Measurements from ENCODE around the gene CCDC88A. TPM values are rescaled to one million over a fixed set of nuclear protein-coding genes. Genes with fewer than 3 reads are reported as not detected.
A peak's percentile ranks its signal among the peaks of the same experiment; 100 is the strongest.

The CCDC88A gene
- total RNA-seq, 1 donor from 2014 or later: 77.1 TPM

- no peaks in the 10 kb centered on the region for H3K9me3 Mint-ChIP-seq (ENCODE audit: low read depth)
- H3K27me3 Mint-ChIP-seq: no peaks in the 10 kb centered on the region
- H3K4me3 Mint-ChIP-seq (ENCODE audit: low read depth): no peak overlapping the region
- no peak overlapping the region for H3K27ac Mint-ChIP-seq
- H3K4me1 Mint-ChIP-seq (ENCODE audit: low read depth): peaks cover 3% of the 10 kb centered on the region
- TF ChIP-seq CTCF (IDR thresholded peaks at IDR 0.05; ENCODE audit: unreplicated experiment): peak; percentile 22
- peaks cover 25% of the 10 kb centered on the region for H3K36me3 Mint-ChIP-seq (ENCODE audit: insufficient read depth)
- no peak for DNase-seq (ENCODE audit: low spot score, unreplicated experiment)
Observed at GRCh38 chr2:55311444-55311870, 108.2 kb downstream of the CCDC88A start.

GRCh38 chr2:55309446-55309845, 110.2 kb downstream of the CCDC88A start:
- peaks cover 19% of the 10 kb centered on the region for H3K36me3 Mint-ChIP-seq (ENCODE audit: insufficient read depth)
- H3K4me3 Mint-ChIP-seq (ENCODE audit: low read depth): no peak overlapping the region
- H3K9me3 Mint-ChIP-seq (ENCODE audit: low read depth): no peaks in the 10 kb centered on the region
- no peak for DNase-seq (ENCODE audit: low spot score, unreplicated experiment)
- H3K27ac Mint-ChIP-seq: no peak overlapping the region
- no peaks in the 10 kb centered on the region for H3K4me1 Mint-ChIP-seq (ENCODE audit: low read depth)
- no peaks in the 10 kb centered on the region for H3K27me3 Mint-ChIP-seq
- no peak for TF ChIP-seq CTCF (IDR thresholded peaks at IDR 0.05; ENCODE audit: unreplicated experiment)

- H3K4me1 Mint-ChIP-seq (ENCODE audit: low read depth): no peaks in the 10 kb centered on the region
- no peaks in the 10 kb centered on the region for H3K9me3 Mint-ChIP-seq (ENCODE audit: low read depth)
- DNase-seq (ENCODE audit: low spot score, unreplicated experiment): no peak
- H3K36me3 Mint-ChIP-seq (ENCODE audit: insufficient read depth): peaks cover 4% of the 10 kb centered on the region
- no peak overlapping the region for H3K4me3 Mint-ChIP-seq (ENCODE audit: low read depth)
- H3K27me3 Mint-ChIP-seq: no peaks in the 10 kb centered on the region
- H3K27ac Mint-ChIP-seq: no peak overlapping the region
- no peak for TF ChIP-seq CTCF (IDR thresholded peaks at IDR 0.05; ENCODE audit: unreplicated experiment)
Observed at GRCh38 chr2:55302241-55302640, 117.4 kb downstream of the CCDC88A start.

- Mint-ChIP-seq H3K4me1 (ENCODE audit: low read depth) (no peaks in the 10 kb centered on the region), H3K27me3 (no peaks in the 10 kb centered on the region), H3K36me3 (ENCODE audit: insufficient read depth) (peaks cover 4% of the 10 kb centered on the region), H3K9me3 (ENCODE audit: low read depth) (no peaks in the 10 kb centered on the region), H3K27ac (no peak overlapping the region), H3K4me3 (ENCODE audit: low read depth) (no peak overlapping the region)
- DNase-seq (ENCODE audit: low spot score, unreplicated experiment): no peak
- TF ChIP-seq CTCF (IDR thresholded peaks at IDR 0.05; ENCODE audit: unreplicated experiment): no peak
Observed at GRCh38 chr2:55301277-55301676, 118.4 kb downstream of the CCDC88A start.

- TF ChIP-seq CTCF (IDR thresholded peaks at IDR 0.05; ENCODE audit: unreplicated experiment): no peak
- DNase-seq (ENCODE audit: low spot score, unreplicated experiment): no peak
- H3K36me3 Mint-ChIP-seq (ENCODE audit: insufficient read depth): peaks cover 3% of the 10 kb centered on the region
- no peaks in the 10 kb centered on the region for H3K4me1 Mint-ChIP-seq (ENCODE audit: low read depth)
- no peaks in the 10 kb centered on the region for H3K9me3 Mint-ChIP-seq (ENCODE audit: low read depth)
- no peak overlapping the region for H3K4me3 Mint-ChIP-seq (ENCODE audit: low read depth)
- H3K27ac Mint-ChIP-seq: no peak overlapping the region
- H3K27me3 Mint-ChIP-seq: no peaks in the 10 kb centered on the region
Observed at GRCh38 chr2:55296393-55296792, 123.3 kb downstream of the CCDC88A start.

Data from progenitor cell of endocrine pancreas (in vitro differentiated cells).